ENCODE measurements around the gene TJP1.

TJP1 gene

GRCh38 chr15:29789871-29790270 lies 32.4 kb downstream of the TJP1 start:
- no peaks in the 10 kb centered on the region for H3K27me3 ChIP-seq (ENCODE audit: insufficient read depth, low read length)
- H3K23ac ChIP-seq (ENCODE audit: low read length): no peak overlapping the region
- H3K4ac ChIP-seq (ENCODE audit: low read depth, low read length): peak overlapping the region; percentile 46
- no peak overlapping the region for H4K8ac ChIP-seq (ENCODE audit: low read depth, low read length)
- no peak overlapping the region for H3K4me3 ChIP-seq (ENCODE audit: low read depth, low read length)
- peaks cover 5% of the 10 kb centered on the region for H3K79me2 ChIP-seq (ENCODE audit: control insufficient read depth, insufficient read depth, low read length, poor library complexity)
- H3K27ac ChIP-seq (ENCODE audit: low read depth, low read length): no peak overlapping the region
- H3K9me3 ChIP-seq (ENCODE audit: insufficient read depth, low read depth, low read length): no peaks in the 10 kb centered on the region
- H3K36me3 ChIP-seq (ENCODE audit: control insufficient read depth in 1 of 2, insufficient read depth in 2 of 2, low read length in 2 of 2): peaks cover 0 to 2% of the 10 kb centered on the region in 2 experiments
- H2AK5ac ChIP-seq (ENCODE audit: low read length): no peak overlapping the region
- no peak overlapping the region for H3K9ac ChIP-seq (ENCODE audit: low read length)
- H2BK5ac ChIP-seq (ENCODE audit: low read depth, low read length, poor library complexity): no peak overlapping the region
- DNase-seq: no peak
- no peaks in the 10 kb centered on the region for H3K79me1 ChIP-seq (ENCODE audit: low read length)
- no peak overlapping the region for H3K4me2 ChIP-seq (ENCODE audit: low read length)
- no peak overlapping the region for H4K91ac ChIP-seq (ENCODE audit: low read depth, low read length)
- no CpG with 5 or more reads among the region's 4 CpGs for WGBS (ENCODE audit: extremely low coverage, insufficient coverage, insufficient read length)
- no peak overlapping the region for H3K14ac ChIP-seq (ENCODE audit: low read length)
- H4K12ac ChIP-seq (ENCODE audit: low read depth, low read length): no peak overlapping the region
- no peak overlapping the region for H2AFZ ChIP-seq (ENCODE audit: insufficient read depth, low read length, poor library complexity)
- H3K4me1 ChIP-seq (ENCODE audit: control insufficient read depth in 1 of 2, insufficient read depth in 2 of 2, low read length in 2 of 2): peaks cover 0 to 2% of the 10 kb centered on the region in 2 experiments
- no peak overlapping the region for H2BK120ac ChIP-seq (ENCODE audit: insufficient read depth, low read length, poor library complexity)
- H3K18ac ChIP-seq (ENCODE audit: low read length): no peak overlapping the region
- H2BK12ac ChIP-seq (ENCODE audit: low read length): no peak overlapping the region

- no peak overlapping the region for H2AFZ ChIP-seq (ENCODE audit: insufficient read depth, low read length, poor library complexity)
Observed at GRCh38 chr15:29788433-29789034, 33.7 kb downstream of the TJP1 start.

GRCh38 chr15:29787767-29788166 lies 34.5 kb downstream of the TJP1 start:
- H3K9ac ChIP-seq (ENCODE audit: low read length): no peak overlapping the region
- peaks cover 7% of the 10 kb centered on the region for H3K79me2 ChIP-seq (ENCODE audit: control insufficient read depth, insufficient read depth, low read length, poor library complexity)
- H3K4me3 ChIP-seq (ENCODE audit: low read depth, low read length): no peak overlapping the region
- no peaks in the 10 kb centered on the region for H3K9me3 ChIP-seq (ENCODE audit: insufficient read depth, low read depth, low read length)
- H3K4me1 ChIP-seq (ENCODE audit: control insufficient read depth in 1 of 2, insufficient read depth in 2 of 2, low read length in 2 of 2): peaks cover 0 to 2% of the 10 kb centered on the region in 2 experiments
- no peak overlapping the region for H3K23ac ChIP-seq (ENCODE audit: low read length)
- H2BK120ac ChIP-seq (ENCODE audit: insufficient read depth, low read length, poor library complexity): no peak overlapping the region
- no peak overlapping the region for H4K12ac ChIP-seq (ENCODE audit: low read depth, low read length)
- H3K79me1 ChIP-seq (ENCODE audit: low read length): no peaks in the 10 kb centered on the region
- no peak overlapping the region for H3K18ac ChIP-seq (ENCODE audit: low read length)
- H3K27ac ChIP-seq (ENCODE audit: low read depth, low read length): no peak overlapping the region
- H2AK5ac ChIP-seq (ENCODE audit: low read length): no peak overlapping the region
- no peak overlapping the region for H2BK12ac ChIP-seq (ENCODE audit: low read length)
- H3K4ac ChIP-seq (ENCODE audit: low read depth, low read length): no peak overlapping the region
- H3K36me3 ChIP-seq (ENCODE audit: control insufficient read depth in 1 of 2, insufficient read depth in 2 of 2, low read length in 2 of 2): peaks cover 0 to 2% of the 10 kb centered on the region in 2 experiments
- no peak overlapping the region for H4K91ac ChIP-seq (ENCODE audit: low read depth, low read length)
- no peak overlapping the region for H3K14ac ChIP-seq (ENCODE audit: low read length)
- no peak overlapping the region for H2BK5ac ChIP-seq (ENCODE audit: low read depth, low read length, poor library complexity)
- no peaks in the 10 kb centered on the region for H3K27me3 ChIP-seq (ENCODE audit: insufficient read depth, low read length)
- DNase-seq: no peak
- H4K8ac ChIP-seq (ENCODE audit: low read depth, low read length): no peak overlapping the region
- H2AFZ ChIP-seq (ENCODE audit: insufficient read depth, low read length, poor library complexity): no peak overlapping the region
- no peak overlapping the region for H3K4me2 ChIP-seq (ENCODE audit: low read length)

More at GRCh38 chr15:29788433-29789034, 33.7 kb downstream of the TJP1 start:
- Histone ChIP-seq H3K9ac (ENCODE audit: low read length) (no peak overlapping the region), H3K4ac (ENCODE audit: low read depth, low read length) (no peak overlapping the region), H2BK12ac (ENCODE audit: low read length) (no peak overlapping the region), H3K4me2 (ENCODE audit: low read length) (no peak overlapping the region), H3K9me3 (ENCODE audit: insufficient read depth, low read depth, low read length) (no peaks in the 10 kb centered on the region), H3K14ac (ENCODE audit: low read length) (no peak overlapping the region), H3K79me2 (ENCODE audit: control insufficient read depth, insufficient read depth, low read length, poor library complexity) (peaks cover 7% of the 10 kb centered on the region), H3K27me3 (ENCODE audit: insufficient read depth, low read length) (no peaks in the 10 kb centered on the region), H3K27ac (ENCODE audit: low read depth, low read length) (no peak overlapping the region), H2BK5ac (ENCODE audit: low read depth, low read length, poor library complexity) (no peak overlapping the region), H4K8ac (ENCODE audit: low read depth, low read length) (no peak overlapping the region), H2AK5ac (ENCODE audit: low read length) (no peak overlapping the region), H3K4me3 (ENCODE audit: low read depth, low read length) (no peak overlapping the region), H3K4me1 (ENCODE audit: control insufficient read depth in 1 of 2, insufficient read depth in 2 of 2, low read length in 2 of 2) (peaks cover 0 to 2% of the 10 kb centered on the region in 2 experiments), H4K12ac (ENCODE audit: low read depth, low read length) (no peak overlapping the region), H3K18ac (ENCODE audit: low read length) (no peak overlapping the region), H3K79me1 (ENCODE audit: low read length) (no peaks in the 10 kb centered on the region), H3K36me3 (ENCODE audit: control insufficient read depth in 1 of 2, insufficient read depth in 2 of 2, low read length in 2 of 2) (peaks cover 0 to 2% of the 10 kb centered on the region in 2 experiments), H4K91ac (ENCODE audit: low read depth, low read length) (no peak overlapping the region), H2BK120ac (ENCODE audit: insufficient read depth, low read length, poor library complexity) (no peak overlapping the region), H3K23ac (ENCODE audit: low read length) (no peak overlapping the region)
- DNase-seq: peak in 1 of 2 donors; percentile 68
- no CpG with 5 or more reads among the region's 4 CpGs for WGBS (ENCODE audit: extremely low coverage, insufficient coverage, insufficient read length)

- 100% methylated on average over 1 of the region's 1 CpG for WGBS (ENCODE audit: extremely low coverage, insufficient coverage, insufficient read length)
- H4K8ac ChIP-seq (ENCODE audit: low read depth, low read length): no peak overlapping the region
Observed at GRCh38 chr15:29785642-29786041, 36.6 kb downstream of the TJP1 start.

More at GRCh38 chr15:29785642-29786041, 36.6 kb downstream of the TJP1 start:
- no peak overlapping the region for H2BK120ac ChIP-seq (ENCODE audit: insufficient read depth, low read length, poor library complexity)
- no peak overlapping the region for H2AFZ ChIP-seq (ENCODE audit: insufficient read depth, low read length, poor library complexity)
- no peak overlapping the region for H3K4me2 ChIP-seq (ENCODE audit: low read length)
- H3K23ac ChIP-seq (ENCODE audit: low read length): no peak overlapping the region
- no peak overlapping the region for H2BK12ac ChIP-seq (ENCODE audit: low read length)
- no peak overlapping the region for H2AK5ac ChIP-seq (ENCODE audit: low read length)
- no peaks in the 10 kb centered on the region for H3K9me3 ChIP-seq (ENCODE audit: insufficient read depth, low read depth, low read length)
- no peak overlapping the region for H2BK5ac ChIP-seq (ENCODE audit: low read depth, low read length, poor library complexity)
- no peak overlapping the region for H4K12ac ChIP-seq (ENCODE audit: low read depth, low read length)
- H3K27ac ChIP-seq (ENCODE audit: low read depth, low read length): peak overlapping the region; percentile 53
- no peak overlapping the region for H3K14ac ChIP-seq (ENCODE audit: low read length)
- no peak overlapping the region for H3K9ac ChIP-seq (ENCODE audit: low read length)
- no peaks in the 10 kb centered on the region for H3K27me3 ChIP-seq (ENCODE audit: insufficient read depth, low read length)
- H3K4ac ChIP-seq (ENCODE audit: low read depth, low read length): no peak overlapping the region
- H3K4me3 ChIP-seq (ENCODE audit: low read depth, low read length): no peak overlapping the region
- H3K79me1 ChIP-seq (ENCODE audit: low read length): no peaks in the 10 kb centered on the region
- no peak overlapping the region for H4K91ac ChIP-seq (ENCODE audit: low read depth, low read length)
- H3K18ac ChIP-seq (ENCODE audit: low read length): no peak overlapping the region
- DNase-seq: no peak
- peaks cover 0 to 2% of the 10 kb centered on the region in 2 experiments for H3K4me1 ChIP-seq (ENCODE audit: control insufficient read depth in 1 of 2, insufficient read depth in 2 of 2, low read length in 2 of 2)
- peaks cover 7% of the 10 kb centered on the region for H3K79me2 ChIP-seq (ENCODE audit: control insufficient read depth, insufficient read depth, low read length, poor library complexity)
- H3K36me3 ChIP-seq (ENCODE audit: control insufficient read depth in 1 of 2, insufficient read depth in 2 of 2, low read length in 2 of 2): peaks cover 0 to 2% of the 10 kb centered on the region in 2 experiments

Data from trophoblast cell (in vitro differentiated cells and primary cell).